Stimulated activated CD4-positive, alpha-beta T cell treated with anti-CD3 and anti-CD28 coated beads, Interleukin-12 subunit alpha, Interleukin-12 subunit beta, amount 100 ng/mL, for 24 hours (primary cell): Measurements from ENCODE around the gene PRKCA.
"Not testable (repeated sequence)": the region's sequence is repeated elsewhere in the genome, so short reads cannot be mapped to it uniquely, and the experiment has no call there.

Experiments
- DNase-seq, 2 experiments: peaks; one replicate each; pipeline ENCODE4 v3.0.0-alpha.2; 2020; ENCODE audit warnings: low read depth in 2 of 2

Gene PRKCA

GRCh38 chr17:66290101-66290722 is 12.2 kb upstream of the PRKCA start:
- no peak for DNase-seq

DNA sequence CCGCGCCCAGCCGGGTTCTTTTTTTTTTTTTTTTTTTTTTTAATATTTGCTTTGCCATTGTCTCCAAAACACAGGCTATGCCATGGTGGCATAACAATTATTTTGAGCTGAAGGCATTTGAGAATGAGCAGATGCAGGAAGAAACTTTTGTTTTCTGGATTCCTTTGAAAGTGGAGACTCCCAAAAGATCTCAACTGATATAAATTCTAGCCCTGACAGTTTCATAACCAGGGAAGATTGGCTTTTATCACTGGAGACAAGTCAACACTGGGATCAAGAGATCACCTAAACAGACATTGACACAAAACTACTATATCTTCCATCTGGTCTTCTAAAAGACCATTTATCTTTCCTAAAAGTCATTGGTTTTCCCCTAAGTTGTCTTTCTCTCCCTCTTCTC is 10.1 kb upstream of the PRKCA start:
- DNase-seq: no peak

DNA sequence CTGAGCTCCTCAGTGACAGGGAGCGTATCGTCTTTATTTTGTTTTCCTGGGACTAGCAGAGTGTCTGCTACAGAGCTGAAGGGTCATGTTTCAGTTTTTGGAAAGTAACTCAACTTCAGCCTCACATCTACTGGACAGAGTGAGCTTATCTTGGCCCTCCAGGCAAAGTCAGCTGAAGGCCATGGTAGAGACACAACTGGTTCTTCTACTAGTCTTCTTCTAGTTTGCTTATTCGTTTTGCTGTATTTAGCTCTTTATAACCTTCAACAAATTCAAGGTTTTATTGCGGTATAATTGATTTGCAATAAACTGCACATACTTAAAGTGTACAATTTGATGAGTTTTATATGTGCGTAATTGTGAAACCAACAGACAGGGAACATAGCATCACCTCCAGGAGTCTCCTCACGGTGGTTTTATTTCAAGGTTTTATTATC is 6.1 kb upstream of the PRKCA start:
- no peak for DNase-seq

DNA sequence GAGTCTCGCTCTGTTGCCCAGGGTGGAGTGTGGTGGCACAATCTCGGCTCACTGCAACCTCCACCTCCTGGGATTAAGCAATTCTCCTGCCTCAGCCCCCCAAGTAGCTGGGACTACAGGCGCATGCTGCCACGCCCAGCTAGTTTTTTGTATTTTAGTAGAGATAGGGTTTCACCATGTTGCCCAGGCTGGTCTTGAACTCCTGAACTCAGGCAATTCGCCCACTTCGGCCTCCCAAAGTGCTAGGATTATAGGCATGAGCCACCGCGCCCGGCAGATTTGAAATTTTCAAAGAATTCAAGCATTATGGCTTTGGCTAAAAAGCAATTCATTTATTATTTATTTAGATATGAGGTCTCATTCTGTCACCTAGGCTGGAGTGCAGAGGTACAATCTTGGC is 5.0 kb upstream of the PRKCA start:
- DNase-seq: not testable (repeated sequence)

DNA sequence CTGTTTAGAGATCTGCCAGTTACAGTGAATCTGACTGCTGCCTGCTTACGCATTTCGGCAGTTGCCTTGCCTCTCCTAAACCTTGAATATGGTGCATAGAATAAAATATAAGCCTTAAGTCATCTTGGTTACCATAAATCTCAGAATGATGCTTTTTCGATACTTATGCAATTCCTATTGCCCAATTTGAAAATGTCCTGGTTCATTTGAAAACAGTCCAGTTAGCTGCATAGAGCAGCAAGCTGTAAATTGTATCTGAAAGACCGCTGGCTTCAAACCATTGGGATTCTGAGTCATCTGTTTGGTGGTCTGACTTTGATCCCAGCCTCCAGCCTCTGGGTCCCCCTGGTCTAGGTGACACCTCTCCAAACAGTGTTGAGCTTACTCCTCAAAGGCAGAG is 2.7 kb upstream of the PRKCA start:
- DNase-seq: no peak

- DNase-seq: no peak
Measured at GRCh38 chr17:66300956-66301355, 1.5 kb upstream of the PRKCA start.

DNA sequence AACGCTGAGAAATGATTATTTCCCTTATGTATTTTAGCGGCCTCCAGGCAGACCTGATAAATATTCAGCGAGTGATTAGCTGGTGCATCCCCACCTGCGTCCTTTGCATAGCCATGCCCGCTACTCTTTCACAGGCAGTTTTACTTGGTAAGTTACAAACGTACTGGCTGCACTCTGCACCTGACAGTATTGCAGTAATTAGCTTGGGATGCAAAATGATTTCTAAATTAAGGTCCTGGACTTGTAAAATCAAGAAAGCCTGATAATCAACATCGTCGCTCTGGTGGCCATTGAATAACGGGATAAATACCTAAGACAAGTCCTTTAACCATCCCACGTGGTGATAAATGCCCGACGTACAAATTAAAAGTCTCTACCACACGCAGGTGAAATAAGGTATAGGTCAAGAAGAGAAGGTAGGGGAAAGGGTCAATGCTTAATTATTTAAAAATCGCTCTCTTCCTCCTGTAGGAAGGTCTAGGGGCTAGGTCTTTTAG is 998 bp upstream of the PRKCA start:
- no peak for DNase-seq

DNA sequence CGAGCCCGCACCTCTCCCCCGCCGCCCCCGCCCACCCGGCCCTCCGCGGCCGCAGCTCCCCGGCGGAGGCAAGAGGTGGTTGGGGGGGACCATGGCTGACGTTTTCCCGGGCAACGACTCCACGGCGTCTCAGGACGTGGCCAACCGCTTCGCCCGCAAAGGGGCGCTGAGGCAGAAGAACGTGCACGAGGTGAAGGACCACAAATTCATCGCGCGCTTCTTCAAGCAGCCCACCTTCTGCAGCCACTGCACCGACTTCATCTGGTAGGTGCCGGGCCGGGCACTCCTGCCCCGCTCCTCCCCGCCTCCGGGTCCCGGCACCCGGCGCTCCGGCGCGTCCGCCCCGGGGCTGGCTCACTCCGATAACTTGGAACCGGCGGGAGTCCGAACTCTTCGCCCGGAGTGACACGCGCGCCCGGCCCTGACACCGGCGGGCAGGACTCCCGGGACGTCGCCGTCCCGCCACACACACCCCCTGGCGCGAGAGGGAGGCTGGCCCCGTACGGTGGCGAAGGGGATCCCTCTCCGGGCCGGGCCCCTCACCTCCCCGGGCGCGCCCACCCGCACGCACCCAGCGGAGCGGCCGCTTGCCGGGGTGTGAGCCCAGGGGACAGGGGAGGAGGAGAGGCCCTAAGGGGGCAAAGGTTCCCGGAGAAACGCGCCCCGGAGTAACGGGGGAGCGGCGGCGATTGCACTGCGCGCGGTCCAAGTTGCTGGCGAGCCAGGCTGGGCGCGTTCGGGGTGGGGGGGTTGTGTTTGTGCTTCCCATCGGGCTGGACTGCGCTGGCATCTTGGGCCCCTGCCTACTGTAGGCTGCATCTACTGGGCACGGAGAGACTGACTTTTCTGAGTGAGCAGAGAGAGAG is 581 bp downstream of the PRKCA start:
- peak; percentile 14 to 26 for DNase-seq

DNA sequence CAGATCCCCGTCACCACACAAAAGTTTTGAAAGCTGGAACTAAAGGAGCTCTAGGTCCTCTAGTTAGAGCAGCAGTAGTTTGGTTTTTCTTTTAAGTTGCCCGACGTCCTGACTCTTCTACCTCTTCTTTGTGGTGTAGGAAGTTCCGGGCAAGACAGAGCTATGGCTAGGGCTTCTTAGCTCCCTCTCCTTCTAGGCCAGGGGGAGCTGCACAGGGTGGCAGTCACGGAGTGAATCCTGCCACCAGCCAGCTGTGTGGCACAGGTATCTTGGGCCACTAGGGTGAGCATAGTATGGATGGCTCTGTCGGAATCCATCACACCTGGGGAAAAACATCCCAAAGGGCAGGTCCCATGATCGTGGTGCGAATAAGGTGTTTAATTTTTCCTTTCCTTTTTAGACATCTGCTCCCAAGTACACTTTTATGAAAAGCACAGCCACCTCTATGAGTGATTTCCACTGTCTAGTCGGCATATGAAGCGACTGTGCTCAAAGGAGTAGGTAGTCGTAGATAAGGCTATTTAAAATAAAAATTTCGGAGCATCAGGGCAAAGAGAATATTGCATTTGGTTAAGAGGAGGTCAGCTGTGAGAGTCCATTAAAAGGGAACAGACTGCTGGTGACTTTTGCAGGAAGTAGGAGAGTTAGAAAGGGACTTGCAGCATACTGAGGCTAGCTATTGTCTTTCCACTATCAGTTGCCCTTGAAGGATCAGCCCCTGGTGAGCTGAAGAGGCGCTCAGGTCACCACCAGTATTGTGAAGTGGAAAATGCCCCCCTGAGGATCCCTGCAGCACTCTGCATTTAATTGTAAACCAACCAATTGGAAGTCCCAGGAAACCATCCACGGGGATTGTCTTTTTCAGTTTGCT is 2.1 kb downstream of the PRKCA start:
- DNase-seq: no peak

GRCh38 chr17:66306446-66306845 is 4.0 kb downstream of the PRKCA start:
- no peak for DNase-seq

- DNase-seq: no peak
Measured at GRCh38 chr17:66307257-66307656, 4.8 kb downstream of the PRKCA start.

GRCh38 chr17:66308856-66309255 is 6.4 kb downstream of the PRKCA start:
- no peak for DNase-seq

DNA sequence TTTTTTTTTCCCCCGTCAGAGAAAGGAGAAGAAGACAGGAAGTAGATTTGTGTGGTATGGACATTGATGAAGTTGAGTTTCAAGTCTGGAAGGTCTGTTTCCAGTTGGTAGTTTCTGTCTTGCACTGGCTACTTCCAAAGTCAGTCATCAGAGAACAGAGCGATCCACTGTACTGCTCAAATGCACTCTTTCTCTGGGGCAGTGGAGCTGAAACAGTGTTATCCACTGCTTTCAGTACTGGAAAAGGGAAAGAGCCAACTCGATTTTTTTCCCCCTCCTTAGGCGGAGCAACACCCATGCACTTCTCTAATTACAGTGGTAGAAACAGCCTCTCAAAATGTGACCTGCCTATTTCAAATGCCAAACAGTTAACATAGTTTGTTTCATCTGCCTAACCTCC is 7.4 kb downstream of the PRKCA start:
- no peak for DNase-seq

- no peak for DNase-seq
Measured at GRCh38 chr17:66310528-66311148, 8.2 kb downstream of the PRKCA start.

DNA sequence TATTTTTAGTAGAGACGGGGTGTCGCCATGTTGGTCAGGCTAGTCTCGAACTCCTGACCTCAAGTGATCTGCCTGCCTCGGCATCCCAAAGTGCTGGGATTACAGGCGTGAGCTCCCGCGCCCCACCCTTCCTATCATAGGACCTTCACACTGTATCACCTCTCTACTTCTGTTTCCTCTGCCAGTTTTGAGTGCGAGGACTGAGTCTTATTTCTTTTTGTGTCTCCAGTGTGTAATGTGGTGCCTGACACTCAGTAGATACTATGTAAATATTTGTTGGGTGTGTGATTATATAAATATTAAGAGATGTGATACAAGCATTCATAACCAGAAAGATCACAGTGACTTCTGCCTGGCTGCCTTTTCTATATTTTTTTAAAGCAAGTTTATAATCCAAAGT is 10.5 kb downstream of the PRKCA start:
- no peak for DNase-seq

- DNase-seq: no peak
Measured at GRCh38 chr17:66313325-66313724, 10.9 kb downstream of the PRKCA start.

GRCh38 chr17:66313995-66314659 is 11.7 kb downstream of the PRKCA start:
- peak in 1 of 2 experiments; percentile 41 for DNase-seq

DNA sequence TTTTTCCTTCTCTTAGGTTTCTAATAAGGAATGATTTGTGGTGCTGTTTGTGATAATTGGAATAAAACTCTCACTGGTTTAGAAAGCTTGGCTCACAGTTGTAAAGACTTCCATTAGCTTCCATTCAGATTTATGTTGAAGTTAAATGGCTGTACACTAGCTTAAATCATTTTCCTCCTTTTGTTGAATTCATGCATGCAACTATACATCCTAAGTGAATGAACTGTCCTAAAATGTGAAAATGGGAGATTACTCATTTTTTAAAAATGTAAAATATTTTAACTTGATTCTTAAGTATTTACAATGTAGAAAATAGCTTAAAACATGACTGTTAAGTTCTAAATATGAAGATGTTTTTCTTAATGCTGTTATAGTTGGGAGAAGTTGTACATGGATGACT is 15.2 kb downstream of the PRKCA start:
- DNase-seq: no peak

GRCh38 chr17:66319226-66319625 is 16.8 kb downstream of the PRKCA start:
- no peak for DNase-seq

- no peak for DNase-seq
Measured at GRCh38 chr17:66322764-66323163, 20.4 kb downstream of the PRKCA start.

DNA sequence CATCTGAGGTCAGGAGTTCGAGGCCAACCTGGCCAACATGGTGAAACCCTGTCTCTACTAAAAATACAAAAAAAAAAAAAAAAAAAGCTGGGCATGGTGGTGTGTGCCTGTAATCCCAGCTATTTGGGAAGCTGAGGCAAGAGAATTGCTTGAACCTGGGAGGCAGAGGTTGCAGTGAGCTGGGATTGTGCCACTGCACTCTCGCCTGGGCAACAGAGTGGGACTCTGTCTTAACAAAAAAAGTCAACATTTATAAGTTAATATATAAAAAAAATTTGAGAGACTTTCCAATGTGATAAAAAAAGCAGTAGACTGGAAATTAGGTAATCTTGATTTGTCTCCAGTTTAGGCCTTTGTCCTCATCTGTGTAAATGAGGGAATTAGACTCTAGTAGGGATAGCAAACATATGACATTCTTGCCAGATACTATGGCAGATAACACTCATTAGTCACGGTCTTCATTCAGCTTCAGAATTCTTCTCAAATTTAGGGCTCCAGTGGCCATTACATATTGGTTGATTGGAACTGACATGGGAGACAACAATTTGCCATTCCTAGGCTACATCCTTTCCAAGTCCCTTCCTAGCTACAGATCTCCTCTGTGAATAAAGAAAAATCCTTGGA is 22.1 kb downstream of the PRKCA start:
- DNase-seq: not testable (repeated sequence)
